Right ventricle myocardium inferior (tissue), 1 donor: ENCODE measurements around the gene SPSB4. TPM values are rescaled to one million over a fixed set of nuclear protein-coding genes. Genes with fewer than 3 reads are reported as not detected.

Experiments
- ATAC-seq: fragments of 200-7000 bp; cut with Tn5 transposase; one replicate; pipeline ENCODE4 v1.9.1; 2020; ENCODE audit warnings: mild to moderate bottlenecking, moderate library complexity
- DNase-seq: peaks from one replicate; pipeline ENCODE4 v3.0.0; 2021; ENCODE audit errors: missing footprints
- intact Hi-C: fragments of 100-400 bp; cut with DNase I; formaldehyde crosslinking; loops from one replicate; pipeline ENCODE4 v1.11.0; 2022
- total RNA-seq: library from RNA; stranded (reverse); fragmentation: NEBNext Ultra II Directional; extraction: Animal tissue kit (Norgen Biotek cat#: 25700); gene quantifications from one replicate; pipeline ENCODE4 v1.2.1, GENCODE V29; 2021
- donor health status: DM: no; HTN: yes; CAD: no; lungs with severe emphysema.

The SPSB4 gene
- total RNA-seq, 1 donor from 2014 or later: 7.1 TPM

- ATAC-seq (no peak), DNase-seq (no peak)
- intact Hi-C loops: no loop called here
Measured at GRCh38 chr3:141176775-141177174, 125.6 kb downstream of the SPSB4 start.

GRCh38 chr3:141178026-141178425 is 126.9 kb downstream of the SPSB4 start:
- no peak for ATAC-seq
- intact Hi-C loops: no loop called here

GRCh38 chr3:141178551-141178950 is 127.4 kb downstream of the SPSB4 start:
- ATAC-seq (no peak), DNase-seq (no peak)
- intact Hi-C loops: no loop called here

More at GRCh38 chr3:141178026-141178425, 126.9 kb downstream of the SPSB4 start:
- DNase-seq: no peak

- DNase-seq (no peak), ATAC-seq (no peak)
- intact Hi-C loops: no loop called here
Measured at GRCh38 chr3:141179983-141180382, 128.8 kb downstream of the SPSB4 start.

DNA sequence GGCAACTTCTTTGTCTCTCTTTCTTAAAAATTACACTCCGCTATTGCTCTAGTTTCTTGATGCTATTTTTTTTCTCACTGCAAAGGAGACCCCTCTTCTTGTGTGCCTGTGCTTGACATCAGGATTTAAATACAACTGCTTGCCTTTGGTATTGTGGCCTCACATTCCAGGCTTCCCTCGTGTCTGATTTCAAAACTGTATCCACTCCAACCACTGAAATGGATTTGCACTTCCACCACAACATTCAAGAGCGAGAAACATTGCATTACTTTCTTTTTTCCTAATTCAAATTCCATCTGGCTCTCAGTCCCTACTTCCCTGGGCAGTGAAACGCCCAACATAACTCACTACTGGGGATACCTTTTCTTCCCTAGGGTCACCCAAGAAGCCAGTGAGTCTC is 130.0 kb downstream of the SPSB4 start:
- intact Hi-C loops: no loop called here
- no peak for ATAC-seq
- no peak for DNase-seq

DNA sequence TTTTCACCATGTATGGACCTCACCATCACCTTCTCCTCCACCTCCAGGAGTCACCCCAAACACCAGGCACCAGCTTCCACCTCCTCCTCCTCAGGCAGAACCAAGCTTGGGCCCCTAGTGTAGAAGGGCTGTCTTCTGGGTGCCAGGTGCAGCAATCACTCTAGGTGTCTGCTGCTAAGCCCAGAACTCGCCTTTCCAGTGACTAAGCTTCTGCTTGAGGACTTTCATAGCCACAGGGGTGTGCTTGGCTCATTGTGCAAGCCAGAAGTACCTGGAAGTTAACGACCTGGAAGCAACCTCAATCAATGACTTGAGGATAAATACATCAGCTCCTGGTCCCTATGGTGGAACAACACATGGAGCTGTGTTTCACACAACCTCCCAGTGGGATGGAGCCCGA is 130.7 kb downstream of the SPSB4 start:
- DNase-seq (no peak), ATAC-seq (no peak)
- intact Hi-C loops: no loop called here

GRCh38 chr3:141183606-141184005 is 132.5 kb downstream of the SPSB4 start:
- no peak for DNase-seq
- no peak for ATAC-seq
- intact Hi-C loops: no loop called here

GRCh38 chr3:141184430-141184829 is 133.3 kb downstream of the SPSB4 start:
- ATAC-seq (no peak), DNase-seq (no peak)
- intact Hi-C loops: no loop called here

DNA sequence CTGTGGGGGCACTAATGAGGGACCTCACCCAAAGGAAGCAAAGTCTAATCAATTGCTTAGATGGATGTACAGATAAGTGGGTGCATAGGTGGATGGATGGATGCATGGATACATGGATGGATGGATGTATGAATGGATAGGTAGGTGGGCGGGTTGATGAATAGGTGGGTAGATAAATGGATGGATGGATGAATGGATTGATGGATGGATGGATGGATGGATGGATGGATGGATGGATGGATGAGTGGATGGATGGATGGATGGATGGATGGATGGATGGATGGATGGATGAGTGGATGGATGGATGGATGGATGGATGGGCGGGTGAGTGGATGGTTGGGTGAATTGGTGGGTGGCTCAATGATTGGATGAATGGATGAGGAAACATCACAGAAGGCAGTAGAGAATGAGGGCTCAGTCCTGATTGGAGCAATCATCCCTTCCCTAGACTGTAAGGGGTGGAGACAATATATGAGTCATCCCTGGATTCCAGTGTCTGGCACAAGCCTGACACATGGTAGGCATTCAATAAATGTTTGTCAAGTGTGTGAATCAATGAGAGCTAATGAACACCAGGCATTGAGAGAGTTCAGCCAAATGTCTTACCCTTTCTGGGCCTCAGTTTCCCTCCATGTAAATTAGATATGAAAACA is 140.1 kb downstream of the SPSB4 start:
- intact Hi-C loops: loop anchor here (5.0 to 10.0 kb wide), 2 partner anchors 84 to 296 kb away; no protein-coding TSS in a partner anchor
- DNase-seq (no peak), ATAC-seq (no peak)

GRCh38 chr3:141192345-141192744 is 141.2 kb downstream of the SPSB4 start:
- DNase-seq (peak; percentile 98), ATAC-seq (peak; percentile 99)
- intact Hi-C loops: loop anchor here (1.0 to 10.0 kb wide), 4 partner anchors 85 to 298 kb away; no protein-coding TSS in a partner anchor

GRCh38 chr3:141193066-141193830 is 142.1 kb downstream of the SPSB4 start:
- intact Hi-C loops: loop anchor here (5.0 to 10.0 kb wide), 2 partner anchors 86 to 298 kb away; no protein-coding TSS in a partner anchor
- no peak for ATAC-seq
- DNase-seq: no peak

Other genes with a start within 250 kb of the SPSB4 start
- 77.3 TPM for gene SLC25A36, start 109.5 kb upstream of the SPSB4 start, total RNA-seq
- 13.7 TPM for gene PXYLP1, start 180.5 kb downstream of the SPSB4 start, total RNA-seq